HepG2 (cell line): ENCODE results near the gene DOCK4. TPM values are rescaled to one million over a fixed set of nuclear protein-coding genes. Genes with fewer than 3 reads are reported as not detected.

Experiments
- ATAC-seq: fragments of 200-7000 bp; cut with Tn5 transposase; 3 replicates; pipeline ENCODE4 v1.9.1; 2020; ENCODE audit warnings: mild to moderate bottlenecking, moderate library complexity
- BruUV-seq: library from RNA; stranded (reverse); fragments of 400-500 nt; replicated peaks from 2 replicates; lab custom pipeline; 2021; lab: Mats Ljungman, UMichigan
- CTCF ChIA-PET: fragments of 300-600 bp; formaldehyde crosslinking; extraction: SDS; loops from one replicate; lab custom pipeline; 2021; ENCODE audit warnings: low total read pairs, inconsistent platforms, low intra/inter-chr PET ratio; lab: Yijun Ruan, JAX
- POLR2A ChIA-PET: fragments of 350-600 bp; sonication (Branson Sonifier 250); formaldehyde crosslinking; loops from one replicate; lab custom pipeline; 2020; ENCODE audit warnings: antibody characterized with exemption, inconsistent platforms; lab: Yijun Ruan, JAX
- DNase-seq: peaks from one replicate; pipeline ENCODE4 v3.0.0-alpha.2; 2015; ENCODE audit warnings: low spot score
- FAIRE-seq: peaks from 3 replicates; lab custom pipeline; 2011; peaks lifted over from hg19 to GRCh38; lab: Jason Lieb, UNC
- H2AFZ ChIP-seq: one replicate; pipeline ENCODE4 v1.6.1; 2011; ENCODE audit warnings: low read length, inconsistent platforms
- H3K27ac ChIP-seq: fragments of 300-600 bp; 3 replicates; pipeline ENCODE4 v1.8.0; 2011; ENCODE audit warnings: mixed run types, mild to moderate bottlenecking, mixed read lengths, low read length, inconsistent platforms; ENCODE audit not compliant: insufficient read depth; ENCODE audit errors: extremely low read length
- H3K27me3 ChIP-seq, 2 experiments: fragments of 200-600 bp in 1 of 2; 2 replicates in 1 of 2; 3 replicates in 1 of 2; pipeline versions ENCODE4 v1.6.0 to v1.8.0; 2011; ENCODE audit warnings: low read length in 2 of 2, mild to moderate bottlenecking in 2 of 2, moderate library complexity in 2 of 2, inconsistent platforms in 1 of 2; ENCODE audit not compliant: insufficient read depth in 2 of 2, control insufficient read depth in 1 of 2
- H3K36me3 ChIP-seq, 2 experiments: fragments of 200-600 bp in 1 of 2; replicated peaks in 1 of 2; 2 replicates in 1 of 2; 3 replicates in 1 of 2; pipeline versions ENCODE4 v1.5.1 to v1.8.0; 2011; ENCODE audit warnings: low read length in 2 of 2, inconsistent platforms in 1 of 2; ENCODE audit not compliant: insufficient read depth in 2 of 2, control insufficient read depth in 1 of 2
- H3K4me1 ChIP-seq: 2 replicates; pipeline ENCODE4 v1.5.1; 2012; ENCODE audit warnings: low read length, inconsistent platforms; ENCODE audit not compliant: insufficient read depth
- H3K4me2 ChIP-seq: 2 replicates; pipeline ENCODE4 v1.6.0; 2011; ENCODE audit warnings: low read depth, low read length, inconsistent platforms
- H3K4me3 ChIP-seq, 3 experiments: fragments of 200-600 bp in 1 of 3; sonication (generic), shearing (Covaris generic) in 1 of 3; replicated peaks in 1 of 3; 2 replicates each; pipeline ENCODE4 v1.5.1; 2011 to 2016; ENCODE audit warnings: low read length in 3 of 3, inconsistent platforms in 2 of 3, low read depth in 2 of 3, mild to moderate bottlenecking in 2 of 3, control low read depth in 1 of 3, mixed read lengths in 1 of 3; ENCODE audit not compliant: insufficient read depth in 1 of 3
- H3K79me2 ChIP-seq: one replicate; pipeline ENCODE4 v1.6.1; 2011; ENCODE audit warnings: low read length, inconsistent platforms; ENCODE audit not compliant: insufficient read depth
- H3K9ac ChIP-seq: 2 replicates; pipeline ENCODE4 v1.6.0; 2011; ENCODE audit warnings: mild to moderate bottlenecking, low read depth, low read length, inconsistent platforms; ENCODE audit not compliant: insufficient read depth
- H3K9me3 ChIP-seq: 2 replicates; pipeline ENCODE4 v1.5.1; 2012; ENCODE audit warnings: mild to moderate bottlenecking, low read length
- H4K20me1 ChIP-seq: 2 replicates; pipeline ENCODE4 v1.6.0; 2011; ENCODE audit warnings: inconsistent platforms, mild to moderate bottlenecking, low read length, moderate library complexity; ENCODE audit not compliant: insufficient read depth
- ARID2 ChIP-seq: sonication (generic); formaldehyde crosslinking; IDR thresholded peaks from 2 replicates; pipeline ENCODE4 v1.8.1; 2022; ENCODE audit warnings: mild to moderate bottlenecking, missing genetic modification reagents, borderline replicate concordance
- EEA1 ChIP-seq: sonication (generic); formaldehyde crosslinking; IDR thresholded peaks from 2 replicates; pipeline ENCODE4 v1.5.1; 2020; ENCODE audit warnings: mild to moderate bottlenecking, missing genetic modification reagents, borderline replicate concordance
- ERF ChIP-seq: IDR thresholded peaks from 2 replicates; pipeline ENCODE4 v1.6.1; 2018; ENCODE audit warnings: missing biosample characterization, missing genetic modification reagents
- FOXJ3 ChIP-seq: sonication (generic); formaldehyde crosslinking; IDR thresholded peaks from 2 replicates; pipeline ENCODE4 v1.4.0; 2020; ENCODE audit warnings: missing genetic modification reagents, mild to moderate bottlenecking, borderline replicate concordance
- HNF1B ChIP-seq: sonication (generic); formaldehyde crosslinking; IDR thresholded peaks from 2 replicates; pipeline ENCODE4 v1.5.1; 2020; ENCODE audit warnings: mild to moderate bottlenecking, moderate library complexity, missing genetic modification reagents
- HNF4G ChIP-seq, 2 experiments: sonication (generic) in 1 of 2; formaldehyde crosslinking in 1 of 2; IDR thresholded peaks; 2 replicates each; pipeline versions ENCODE4 v1.4.0 to v1.6.1; 2011 to 2020; ENCODE audit warnings: borderline replicate concordance in 2 of 2, low read depth in 2 of 2, mild to moderate bottlenecking in 2 of 2, low read length in 1 of 2, missing genetic modification reagents in 1 of 2, moderate library complexity in 1 of 2
- HOXA5 ChIP-seq: sonication (generic); formaldehyde crosslinking; IDR thresholded peaks from 2 replicates; pipeline ENCODE4 v1.4.0; 2020; ENCODE audit warnings: missing genetic modification reagents
- MEIS1 ChIP-seq: sonication (generic); formaldehyde crosslinking; IDR thresholded peaks from 2 replicates; pipeline ENCODE4 v1.9.0; 2021; ENCODE audit warnings: mild to moderate bottlenecking, missing genetic modification reagents, moderate library complexity, borderline replicate concordance
- MXD4 ChIP-seq: IDR thresholded peaks from 2 replicates; pipeline ENCODE4 v1.6.1; 2016; ENCODE audit warnings: mild to moderate bottlenecking, missing biosample characterization, missing genetic modification reagents
- NFE2L1 ChIP-seq: sonication (generic); formaldehyde crosslinking; IDR thresholded peaks from 2 replicates; pipeline ENCODE4 v1.4.0; 2020; ENCODE audit warnings: missing genetic modification reagents, mild to moderate bottlenecking, borderline replicate concordance
- NFE2L2 ChIP-seq: fragments of 150-350 bp; IDR thresholded peaks from 2 replicates; pipeline ENCODE4 v1.6.1; 2014; ENCODE audit warnings: low read length
- THAP9 ChIP-seq: sonication (generic); formaldehyde crosslinking; IDR thresholded peaks from 2 replicates; pipeline ENCODE4; 2020; ENCODE audit warnings: missing genetic modification reagents, mild to moderate bottlenecking, borderline replicate concordance
- TMF1 ChIP-seq: sonication (generic); formaldehyde crosslinking; IDR thresholded peaks from 2 replicates; pipeline ENCODE4 v1.8.1; 2022; ENCODE audit warnings: low read depth, missing genetic modification reagents
- ZC3H13 ChIP-seq: sonication (generic); formaldehyde crosslinking; IDR thresholded peaks from 2 replicates; pipeline ENCODE4 v1.8.1; 2023; ENCODE audit warnings: mild to moderate bottlenecking, missing genetic modification reagents, moderate library complexity
- ZFAT ChIP-seq: sonication (generic); formaldehyde crosslinking; conservative IDR thresholded peaks from 2 replicates; pipeline ENCODE4 v1.8.1; 2023; ENCODE audit warnings: missing genetic modification reagents, inconsistent platforms
- ZFY ChIP-seq: sonication (generic); formaldehyde crosslinking; IDR thresholded peaks from 2 replicates; pipeline ENCODE4 v1.4.0; 2020; ENCODE audit warnings: missing genetic modification reagents
- ZNF678 ChIP-seq: sonication (generic); formaldehyde crosslinking; IDR thresholded peaks from 2 replicates; pipeline ENCODE4 v1.4.0; 2020; ENCODE audit warnings: mild to moderate bottlenecking, missing genetic modification reagents
- ZNF740 ChIP-seq: sonication (generic); formaldehyde crosslinking; IDR thresholded peaks from 2 replicates; pipeline ENCODE4 v1.4.0; 2020; ENCODE audit warnings: missing genetic modification reagents
- ZNF782 ChIP-seq: sonication (generic); formaldehyde crosslinking; IDR thresholded peaks from 2 replicates; pipeline ENCODE4 v1.4.0; 2020; ENCODE audit warnings: missing genetic modification reagents, mild to moderate bottlenecking, borderline replicate concordance
- in situ Hi-C: cut with HindIII; loops from 2 replicates; pipeline ENCODE4 v1.10.0; 2017; ENCODE audit warnings: low pct_unique_long_range_greater_than_20kb; ENCODE audit not compliant: extremely low pct_ligation_motif_present
- intact Hi-C: fragments of 100-400 bp; cut with micrococcal nuclease; formaldehyde crosslinking; loops from one replicate; pipeline ENCODE4 v1.10.0; 2022; ENCODE audit not compliant: unreplicated experiment
- polyA plus RNA-seq, 8 experiments: library from polyadenylated mRNA; depleted of rRNA in 3 of 8; stranded (reverse) in 7 of 8; unstranded in 1 of 8; fragments of >200 nt; fragmentation: Illumina TruSeq in 4 of 8; extraction: Trizol in 4 of 8; gene quantifications; 2 replicates each; pipeline versions ENCODE4 v1.2.1 to v1.2.3, GENCODE V29; 2011 to 2016; ENCODE audit warnings: low read depth in 4 of 8, missing spikeins in 1 of 8, mixed read lengths in 1 of 8; ENCODE audit not compliant: insufficient read depth in 1 of 8
- total RNA-seq, 5 experiments: library from RNA; depleted of rRNA; stranded (reverse); fragments of >200 nt; fragmentation: Illumina TruSeq; extraction: Trizol; gene quantifications; 2 replicates each; pipeline ENCODE4 v1.2.3, GENCODE V29; 2016; ENCODE audit warnings: low read depth in 1 of 5

DOCK4 gene
- total and polyA plus RNA-seq, 2 of the 13 experiments (the other 11 are each of a cell fraction or from before 2014, with no cell fraction given) = 13.5 to 17.4 TPM

GRCh38 chr7:112193915-112194502 lies 12.2 kb downstream of the DOCK4 start:
- H3K9ac ChIP-seq = no peak overlapping the region
- POLR2A ChIA-PET = interaction anchor here (0.9 to 1.7 kb wide), 6 partner anchors 9 to 31 kb away, joined by 3 to 27 read pairs (median 4); partner anchors contain the start of genes DOCK4 and ZNF277
- peak; percentile 97 for DNase-seq
- in situ Hi-C loops = no loop called here
- intact Hi-C loops = no loop called here
- no peaks in the 10 kb centered on the region for H3K9me3 ChIP-seq
- BruUV-seq = no TSS peak
- no peak overlapping the region; a peak in 1 of 6 replicates for H3K4me3 ChIP-seq
- H3K36me3 ChIP-seq = no peaks in the 10 kb centered on the region
- H3K4me1 ChIP-seq = peaks cover 69% of the 10 kb centered on the region
- no peaks in the 10 kb centered on the region for H4K20me1 ChIP-seq
- peak; percentile 93 for ATAC-seq
- H3K4me2 ChIP-seq = peak overlapping the region; percentile 34
- CTCF ChIA-PET = no interaction called here
- peak overlapping the region; percentile 78 for H3K27ac ChIP-seq
- no peak overlapping the region for H2AFZ ChIP-seq
- peak; percentile 90 for FAIRE-seq
- peaks cover 76% of the 10 kb centered on the region for H3K79me2 ChIP-seq
- no peaks in the 10 kb centered on the region for H3K27me3 ChIP-seq
- no peak for TF ChIP-seq HNF1B (CRISPR knock-in tag)
- TF ChIP-seq EEA1 (CRISPR knock-in tag) = no peak
- no peak for TF ChIP-seq ZNF678 (CRISPR knock-in tag)
- TF ChIP-seq MEIS1 (CRISPR knock-in tag) = no peak
- TF ChIP-seq TMF1 = no peak
- no peak for TF ChIP-seq HOXA5
- peak; percentile 94 for TF ChIP-seq HNF4G (IDR thresholded peaks at IDR 0.05; ENCODE audit: borderline replicate concordance, low read depth, low read length)
- 0 out of 2 replicates have a peak, but pooled peaks have one; percentile 40 for TF ChIP-seq HNF4G (CRISPR knock-in tag; IDR thresholded peaks at IDR 0.05; ENCODE audit: borderline replicate concordance, low read depth)
- TF ChIP-seq ZFY = no peak
- TF ChIP-seq ERF (CRISPR knock-in tag) = peak; percentile 77
- TF ChIP-seq ZC3H13 = no peak
- TF ChIP-seq ZFAT (CRISPR knock-in tag) = no peak
- peak; percentile 55; the same call in 1 of the 2 replicates for TF ChIP-seq ARID2 (CRISPR knock-in tag)
- no peak for TF ChIP-seq THAP9 (CRISPR knock-in tag)
- no peak for TF ChIP-seq NFE2L2
- no peak for TF ChIP-seq NFE2L1
- TF ChIP-seq FOXJ3 (CRISPR knock-in tag) = peak; percentile 69; the same call in 1 of the 2 replicates
- TF ChIP-seq ZNF740 = no peak
- TF ChIP-seq MXD4 = no peak
- TF ChIP-seq ZNF782 = no peak
